NB4 (cell line): ENCODE data around the gene RCOR3.
"Not testable (repeated sequence)": the region's sequence is repeated elsewhere in the genome, so short reads cannot be mapped to it uniquely, and the experiment has no call there.

Experiments used
- DNase-seq: peaks from one replicate; pipeline ENCODE4 v3.0.0; 2010; ENCODE audit warnings: low read depth
- H3K4me3 ChIP-seq: one replicate; pipeline ENCODE4 v1.5.1; 2011; ENCODE audit warnings: mild to moderate bottlenecking, low read depth, low read length, moderate library complexity
- MYC ChIP-seq: IDR thresholded peaks from 2 replicates; pipeline ENCODE4 v1.6.1; 2011; ENCODE audit warnings: low read depth, low read length
- POLR2A ChIP-seq: IDR thresholded peaks from 2 replicates; pipeline ENCODE4 v1.6.1; 2011; ENCODE audit warnings: mild to moderate bottlenecking; ENCODE audit not compliant: insufficient read length; ENCODE audit errors: extremely low read depth
- TF ChIP-seq, protein P1 (sequence below): IDR thresholded peaks from 2 replicates; pipeline ENCODE4 v1.6.1; 2011; ENCODE audit warnings: low read depth, low read length
- TF ChIP-seq, protein P2 (sequence below): IDR thresholded peaks from one replicate; pipeline ENCODE4 v1.5.1; 2012; ENCODE audit warnings: low read depth, low read length

The RCOR3 gene

DNA sequence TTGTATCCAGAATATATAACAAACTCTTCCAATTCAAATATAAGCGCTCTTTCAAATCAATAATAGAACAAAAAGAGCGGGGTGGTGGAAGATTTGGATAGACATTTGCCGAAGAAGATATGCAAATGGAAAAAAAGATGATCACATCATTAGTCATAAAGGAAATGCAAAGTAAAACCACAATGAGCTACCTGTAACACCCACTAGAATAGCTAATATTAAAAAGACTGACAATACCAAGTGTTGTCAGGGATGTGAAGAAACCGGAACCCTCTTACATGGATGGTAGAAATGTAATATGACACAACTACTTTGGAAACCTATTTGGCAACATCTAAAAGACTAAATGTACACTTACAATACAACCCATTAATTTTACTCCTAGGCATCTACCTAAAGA, 61.8 kb downstream of the RCOR3 start:
- TF ChIP-seq, protein P1, sequence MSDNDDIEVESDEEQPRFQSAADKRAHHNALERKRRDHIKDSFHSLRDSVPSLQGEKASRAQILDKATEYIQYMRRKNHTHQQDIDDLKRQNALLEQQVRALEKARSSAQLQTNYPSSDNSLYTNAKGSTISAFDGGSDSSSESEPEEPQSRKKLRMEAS = no peak
- TF ChIP-seq, protein P2, sequence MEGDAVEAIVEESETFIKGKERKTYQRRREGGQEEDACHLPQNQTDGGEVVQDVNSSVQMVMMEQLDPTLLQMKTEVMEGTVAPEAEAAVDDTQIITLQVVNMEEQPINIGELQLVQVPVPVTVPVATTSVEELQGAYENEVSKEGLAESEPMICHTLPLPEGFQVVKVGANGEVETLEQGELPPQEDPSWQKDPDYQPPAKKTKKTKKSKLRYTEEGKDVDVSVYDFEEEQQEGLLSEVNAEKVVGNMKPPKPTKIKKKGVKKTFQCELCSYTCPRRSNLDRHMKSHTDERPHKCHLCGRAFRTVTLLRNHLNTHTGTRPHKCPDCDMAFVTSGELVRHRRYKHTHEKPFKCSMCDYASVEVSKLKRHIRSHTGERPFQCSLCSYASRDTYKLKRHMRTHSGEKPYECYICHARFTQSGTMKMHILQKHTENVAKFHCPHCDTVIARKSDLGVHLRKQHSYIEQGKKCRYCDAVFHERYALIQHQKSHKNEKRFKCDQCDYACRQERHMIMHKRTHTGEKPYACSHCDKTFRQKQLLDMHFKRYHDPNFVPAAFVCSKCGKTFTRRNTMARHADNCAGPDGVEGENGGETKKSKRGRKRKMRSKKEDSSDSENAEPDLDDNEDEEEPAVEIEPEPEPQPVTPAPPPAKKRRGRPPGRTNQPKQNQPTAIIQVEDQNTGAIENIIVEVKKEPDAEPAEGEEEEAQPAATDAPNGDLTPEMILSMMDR = no peak
- TF ChIP-seq MYC (no peak), POLR2A (no peak)
- DNase-seq = peak; percentile 14
- no peak overlapping the region for H3K4me3 ChIP-seq

DNA sequence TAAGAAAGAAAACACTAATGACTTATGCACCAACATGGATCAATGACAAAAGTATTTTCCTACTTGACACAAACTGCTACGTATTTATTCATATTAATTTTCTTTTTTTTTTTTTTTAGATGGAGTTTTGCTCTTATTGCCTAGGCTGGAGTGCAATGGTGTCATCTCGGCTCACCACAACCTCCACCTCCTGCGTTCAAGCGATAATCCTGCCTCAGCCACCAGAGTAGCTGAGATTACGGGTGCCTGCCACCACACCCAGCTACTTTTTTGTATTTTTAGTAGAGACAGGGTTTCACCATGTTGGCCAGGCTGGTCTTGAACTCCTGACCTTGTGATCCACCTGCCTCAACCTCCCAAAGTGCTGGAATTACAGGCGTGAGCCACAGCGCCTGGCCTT, 62.5 kb downstream of the RCOR3 start:
- DNase-seq, H3K4me3 ChIP-seq: not testable (repeated sequence)

DNA sequence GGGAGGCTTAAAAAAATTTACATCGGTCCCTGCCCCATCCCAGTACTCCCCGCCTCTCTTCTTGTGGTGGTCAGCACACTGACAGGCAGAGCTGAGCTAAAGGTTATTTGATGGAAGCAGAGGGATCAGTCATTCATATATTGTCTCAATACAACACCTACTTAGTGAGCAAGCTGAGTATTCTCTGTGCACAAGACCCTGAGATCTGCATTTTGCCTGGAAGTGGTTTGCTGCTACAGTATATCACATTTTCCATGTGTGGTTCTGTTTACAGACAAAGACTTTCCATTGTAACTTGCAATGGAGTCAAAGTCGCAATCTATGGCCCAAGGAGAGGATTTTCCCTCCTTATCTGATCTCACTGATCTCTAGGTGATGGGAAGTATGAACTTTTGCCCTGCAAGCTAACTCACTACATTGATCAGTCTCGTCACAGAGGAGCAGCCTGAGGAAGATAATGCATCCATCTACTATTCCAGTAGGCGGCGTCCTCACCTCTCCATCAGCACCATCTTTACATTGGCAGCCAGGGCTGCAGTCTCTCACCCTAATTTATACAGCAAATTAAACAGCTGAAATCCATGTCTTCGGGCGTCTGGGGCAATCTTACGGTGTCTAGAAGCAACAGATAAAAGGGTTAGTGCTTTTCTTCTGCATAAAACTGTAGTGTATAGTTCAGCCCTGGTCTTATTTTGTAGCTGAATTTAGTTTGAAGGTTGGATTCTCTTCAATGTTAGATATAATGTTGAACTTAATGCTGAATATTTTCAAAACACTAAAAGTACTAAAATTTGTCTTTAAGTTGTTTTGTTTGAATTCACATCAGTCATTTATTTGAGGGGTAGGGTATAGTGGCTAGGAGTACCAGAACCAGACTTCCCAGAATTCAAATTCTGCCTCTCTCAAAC, 64.2 kb downstream of the RCOR3 start:
- peak; percentile 79 for DNase-seq
- no peak overlapping the region for H3K4me3 ChIP-seq
- TF ChIP-seq, protein P2 = peak; percentile 88
- TF ChIP-seq, protein P1 = no peak
- no peak for TF ChIP-seq POLR2A

DNA sequence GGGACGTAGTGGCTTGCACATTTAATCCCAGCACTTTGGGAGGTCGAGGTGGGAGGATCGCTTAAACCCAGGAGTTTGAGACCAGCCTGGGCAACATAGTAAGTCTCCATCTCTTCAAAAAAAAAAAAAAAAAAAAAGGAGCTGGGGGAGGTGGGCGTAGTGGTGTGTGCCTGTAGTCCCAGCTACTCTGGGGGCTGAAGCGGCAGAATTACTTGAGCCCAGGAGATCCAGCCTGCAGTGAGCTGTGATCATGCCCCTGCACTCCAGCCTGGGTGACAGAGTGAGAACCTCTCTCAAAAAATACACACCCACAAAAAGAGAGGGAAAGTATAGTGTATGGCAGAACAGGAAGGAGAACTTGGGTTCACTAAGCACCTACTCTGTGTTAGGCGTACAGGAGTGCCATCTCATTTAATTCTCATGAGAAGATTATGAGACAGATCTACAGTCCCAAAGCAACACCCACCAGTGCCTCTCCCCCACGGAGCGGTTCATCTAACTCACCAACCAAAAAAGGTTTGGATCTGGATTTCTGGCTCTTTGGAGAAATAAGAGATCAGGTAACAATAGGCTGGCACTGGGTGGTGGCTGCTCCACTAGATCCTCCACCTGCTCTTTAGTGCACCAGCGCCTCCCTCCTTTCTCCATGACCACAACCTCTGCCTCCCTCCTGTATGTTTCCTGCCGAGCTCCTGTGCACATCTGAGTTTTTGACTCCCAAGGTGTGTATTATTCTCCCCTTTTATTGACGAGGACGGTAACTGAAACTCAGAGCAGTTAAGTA, 66.0 kb downstream of the RCOR3 start:
- no peak for DNase-seq
- no peak overlapping the region for H3K4me3 ChIP-seq
- TF ChIP-seq, protein P1 = no peak
- TF ChIP-seq, protein P2 = no peak
- TF ChIP-seq POLR2A (no peak), MYC (no peak)

DNA sequence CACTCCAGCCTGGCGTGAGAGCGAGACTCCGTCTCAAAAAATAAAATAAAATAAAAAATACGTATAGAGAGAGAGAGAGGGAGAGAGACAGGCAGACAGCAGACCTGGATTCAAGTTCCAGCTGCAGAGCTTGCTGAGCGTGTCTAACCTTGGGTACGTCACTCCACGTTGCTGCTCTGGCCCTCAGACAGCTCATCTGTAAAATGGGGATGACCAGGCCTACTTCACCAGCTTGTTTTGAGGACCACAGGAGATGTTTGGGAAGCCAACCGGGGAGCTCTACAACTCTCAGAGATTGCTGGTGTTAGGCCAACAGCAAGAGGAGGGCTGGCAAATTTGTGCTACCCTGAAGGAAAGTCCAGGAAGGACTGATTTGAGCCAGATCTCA, 67.0 kb downstream of the RCOR3 start:
- no peak for DNase-seq
- peak overlapping the region; percentile 59 for H3K4me3 ChIP-seq
- TF ChIP-seq POLR2A (no peak), MYC (no peak)
- TF ChIP-seq, protein P2 = no peak
- TF ChIP-seq, protein P1 = no peak

DNA sequence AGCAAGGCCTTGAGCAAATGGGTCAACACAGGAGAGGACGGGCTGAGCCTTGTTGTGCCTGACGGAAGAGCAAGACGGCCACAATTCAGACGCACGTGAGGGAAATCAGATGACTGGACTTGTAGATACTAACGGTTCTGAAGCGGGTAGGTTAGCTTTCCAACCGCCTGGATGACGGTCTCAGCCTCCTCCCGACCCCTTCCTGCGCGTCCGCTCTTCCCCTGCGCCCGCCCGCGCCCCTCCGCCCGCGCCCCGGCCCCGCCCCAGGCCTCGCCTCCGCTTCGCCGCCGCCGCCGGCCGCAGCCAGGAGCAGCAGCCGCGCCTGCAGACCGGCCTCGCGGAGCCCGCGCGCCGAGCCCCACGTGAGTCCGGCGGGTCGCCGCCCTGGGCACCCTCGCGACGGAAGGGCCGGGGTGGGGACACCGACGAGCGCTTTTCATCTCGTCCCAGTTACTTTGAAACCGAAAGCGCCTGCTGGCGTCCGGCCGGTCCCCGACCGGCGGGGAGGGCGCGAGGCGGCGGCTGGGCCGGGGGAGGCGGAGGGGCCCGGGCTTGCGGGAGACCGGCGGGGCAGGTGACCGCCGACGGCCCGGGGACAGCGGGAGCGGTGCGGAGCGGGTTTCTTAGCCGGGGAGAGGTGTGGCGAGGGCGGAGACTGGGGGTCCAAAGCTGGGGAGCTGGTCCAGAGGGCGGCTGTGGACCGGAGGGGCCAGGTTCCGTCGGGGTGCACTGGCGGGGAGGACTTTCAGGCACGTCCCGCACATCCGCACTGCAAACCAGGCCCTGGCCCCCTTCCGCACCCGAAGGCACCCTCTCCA, 67.6 kb downstream of the RCOR3 start, which contains the start of gene TRAF5:
TSS of gene TRAF5 (plus strand) at position 306 of the 818 bp plus-strand sequence. CDS start 26,407 bp downstream, outside the sequence.
- peak within 1 kb of the TSS; percentile 59 for H3K4me3 ChIP-seq
- no peak for TF ChIP-seq POLR2A
- peak; percentile 21; the same call in 1 of the 2 replicates for TF ChIP-seq MYC
- DNase-seq = peak; percentile 65
